CD4-positive, alpha-beta T cell (primary cell): ENCODE measurements around the gene SLC34A1. TPM values are rescaled to one million over a fixed set of nuclear protein-coding genes. Genes with fewer than 3 reads are reported as not detected.
A peak's percentile ranks its signal among the peaks of the same experiment; 100 is the strongest.

Experiments used
- ATAC-seq: fragments of 200-7000 bp; cut with Tn5 transposase; one replicate; pipeline ENCODE4 v1.10.0; 2022; ENCODE audit warnings: mild to moderate bottlenecking; ENCODE audit not compliant: poor library complexity
- CTCF ChIA-PET: fragments of 350-600 bp; sonication (Branson Sonifier 250); formaldehyde crosslinking; loops from one replicate; lab custom pipeline; 2021; ENCODE audit warnings: antibody characterized with exemption, inconsistent platforms; lab: Charles Lee
- POLR2A ChIA-PET: fragments of 350-600 bp; sonication (Branson Sonifier 250); formaldehyde crosslinking; loops from one replicate; lab custom pipeline; 2021; ENCODE audit warnings: antibody characterized with exemption, inconsistent platforms; lab: Charles Lee
- DNase-seq, 14 experiments: peaks; one replicate each; pipeline ENCODE4 v3.0.0-alpha.2; 2013 to 2020; ENCODE audit warnings: mixed read lengths in 2 of 14
- H3K27ac ChIP-seq, 2 donors: one replicate each; pipeline versions ENCODE4 v1.5.1 to v1.7.0; 2013; ENCODE audit warnings: low read length in 2 of 2, low read depth in 1 of 2, mild to moderate bottlenecking in 1 of 2
- H3K27me3 ChIP-seq, 2 experiments: 1 replicate in 1 of 2; 2 replicates in 1 of 2; pipeline versions ENCODE4 v1.6.1 to v1.7.0; 2013; ENCODE audit warnings: low read length in 2 of 2, control low read depth in 1 of 2, mild to moderate bottlenecking in 1 of 2, moderate library complexity in 1 of 2; ENCODE audit not compliant: insufficient read depth in 2 of 2, control insufficient read depth in 1 of 2
- H3K36me3 ChIP-seq: one replicate; pipeline ENCODE4 v1.6.1; 2013; ENCODE audit warnings: low read length, control low read depth; ENCODE audit not compliant: insufficient read depth
- H3K4me1 ChIP-seq: one replicate; pipeline ENCODE4 v1.6.1; 2013; ENCODE audit warnings: low read length, control low read depth; ENCODE audit not compliant: insufficient read depth
- H3K4me3 ChIP-seq: one replicate; pipeline ENCODE4 v1.5.1; 2013; ENCODE audit warnings: mild to moderate bottlenecking, low read length, moderate library complexity
- H3K9me3 ChIP-seq, 2 experiments: 1 replicate in 1 of 2; 2 replicates in 1 of 2; pipeline versions ENCODE4 v1.6.1 to v1.7.0; 2013; ENCODE audit warnings: low read length in 2 of 2, mild to moderate bottlenecking in 2 of 2, control low read depth in 1 of 2, moderate library complexity in 1 of 2; ENCODE audit not compliant: control insufficient read depth in 1 of 2, insufficient read depth in 1 of 2
- H3K27ac Mint-ChIP-seq: one replicate; pipeline ENCODE4 v1.8.0; 2020; ENCODE audit warnings: mixed read lengths
- H3K27me3 Mint-ChIP-seq: one replicate; pipeline ENCODE4 v1.8.0; 2021; ENCODE audit warnings: mixed read lengths
- H3K36me3 Mint-ChIP-seq: one replicate; pipeline ENCODE4 v1.8.0; 2021; ENCODE audit warnings: low read depth, mixed read lengths
- H3K4me1 Mint-ChIP-seq: one replicate; pipeline ENCODE4 v1.8.0; 2021; ENCODE audit warnings: low read depth, mixed read lengths
- H3K4me3 Mint-ChIP-seq: one replicate; pipeline ENCODE4 v1.8.0; 2020; ENCODE audit warnings: mild to moderate bottlenecking, mixed read lengths
- H3K9me3 Mint-ChIP-seq: one replicate; pipeline ENCODE4 v1.8.0; 2020; ENCODE audit warnings: mixed read lengths
- intact Hi-C, 2 experiments: fragments of 100-400 bp; cut with DNase I in 1 of 2; cut with micrococcal nuclease in 1 of 2; formaldehyde crosslinking; loops; one replicate each; pipeline versions ENCODE4 v1.15.1 to v1.9.0; 2023 to 2025; cut with DNase I, micrococcal nuclease
- total RNA-seq, 174 experiments: library from RNA in 2 of 174; stranded (reverse) in 2 of 174; gene quantifications; one replicate each; pipeline ENCODE4 v1.2.3 and lab custom pipeline; 2021 to 2026
- TF ChIP-seq, protein P1 (sequence below): fragments of 200-600 bp; IDR thresholded peaks from one replicate; pipeline ENCODE4 v1.8.0; 2022; ENCODE audit warnings: antibody characterized with exemption, mild to moderate bottlenecking

The SLC34A1 gene
- total RNA-seq, 2 experiments from 2014 or later = not detected

DNA sequence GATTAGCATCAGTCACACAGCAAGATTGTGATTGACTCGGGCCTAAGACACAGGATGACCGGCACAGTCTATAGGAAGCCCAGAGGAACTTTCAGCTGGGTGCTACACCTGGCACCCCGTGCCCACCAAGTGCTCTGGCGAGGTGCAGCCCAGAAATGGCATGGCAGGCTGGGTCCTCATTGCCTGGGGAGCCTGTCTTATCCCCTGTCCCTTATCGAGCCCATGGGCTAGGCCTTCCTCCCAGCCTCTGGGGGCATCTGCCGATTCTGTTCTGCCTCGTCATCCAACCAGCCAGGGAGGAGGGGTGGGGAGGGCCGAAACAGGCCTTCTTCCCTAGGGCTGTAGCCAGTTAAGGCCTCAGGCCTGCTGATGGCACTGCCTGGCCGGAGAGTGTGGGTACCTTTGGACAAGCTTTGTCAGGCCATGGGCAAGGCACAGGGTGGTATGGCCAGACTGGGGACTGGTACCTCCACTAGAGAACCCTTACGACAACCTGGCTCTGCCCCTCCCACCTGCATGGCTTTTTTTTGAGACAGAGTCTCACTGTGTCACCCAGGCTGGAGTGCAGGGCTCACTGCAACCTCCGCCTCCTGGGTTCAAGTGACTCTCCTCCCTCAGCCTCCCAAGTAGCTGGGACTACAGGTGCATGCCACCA lies 43.8 kb downstream of the SLC34A1 start:
- ChIA-PET POLR2A (interaction anchor here (0.8 to 12.6 kb wide), 10 partner anchors 14 to 893 kb away, joined by 3 to 661 read pairs (median 10); partner anchors contain the start of genes F12, NSD1, PDLIM7 and PRR7), CTCF (interaction anchor here (1.8 to 9.3 kb wide), 5 partner anchors 18 to 118 kb away, joined by 3 to 82 read pairs (median 11); no protein-coding TSS in a partner anchor)
- peak in 4 of 14 experiments; percentile 24 to 55 (median 40) for DNase-seq
- H3K4me1 ChIP-seq = peaks cover 84% of the 10 kb centered on the region
- H3K36me3 Mint-ChIP-seq = peaks cover 56% of the 10 kb centered on the region
- peak overlapping the region; percentile 95 for H3K4me3 Mint-ChIP-seq
- H3K27ac ChIP-seq = peak overlapping the region; percentile 87 to 92
- intact Hi-C loops = loop anchor here in 1 of 2 experiments (1.0 kb wide), 1 partner anchor 26 kb away; no protein-coding TSS in a partner anchor
- ATAC-seq = no peak
- H3K27me3 ChIP-seq = no peaks in the 10 kb centered on the region
- no peaks in the 10 kb centered on the region for H3K9me3 Mint-ChIP-seq
- H3K4me1 Mint-ChIP-seq = peaks cover 58% of the 10 kb centered on the region
- H3K9me3 ChIP-seq = no peaks in the 10 kb centered on the region
- TF ChIP-seq, protein P1, sequence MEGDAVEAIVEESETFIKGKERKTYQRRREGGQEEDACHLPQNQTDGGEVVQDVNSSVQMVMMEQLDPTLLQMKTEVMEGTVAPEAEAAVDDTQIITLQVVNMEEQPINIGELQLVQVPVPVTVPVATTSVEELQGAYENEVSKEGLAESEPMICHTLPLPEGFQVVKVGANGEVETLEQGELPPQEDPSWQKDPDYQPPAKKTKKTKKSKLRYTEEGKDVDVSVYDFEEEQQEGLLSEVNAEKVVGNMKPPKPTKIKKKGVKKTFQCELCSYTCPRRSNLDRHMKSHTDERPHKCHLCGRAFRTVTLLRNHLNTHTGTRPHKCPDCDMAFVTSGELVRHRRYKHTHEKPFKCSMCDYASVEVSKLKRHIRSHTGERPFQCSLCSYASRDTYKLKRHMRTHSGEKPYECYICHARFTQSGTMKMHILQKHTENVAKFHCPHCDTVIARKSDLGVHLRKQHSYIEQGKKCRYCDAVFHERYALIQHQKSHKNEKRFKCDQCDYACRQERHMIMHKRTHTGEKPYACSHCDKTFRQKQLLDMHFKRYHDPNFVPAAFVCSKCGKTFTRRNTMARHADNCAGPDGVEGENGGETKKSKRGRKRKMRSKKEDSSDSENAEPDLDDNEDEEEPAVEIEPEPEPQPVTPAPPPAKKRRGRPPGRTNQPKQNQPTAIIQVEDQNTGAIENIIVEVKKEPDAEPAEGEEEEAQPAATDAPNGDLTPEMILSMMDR = no peak
- H3K27me3 Mint-ChIP-seq = no peaks in the 10 kb centered on the region
- peak overlapping the region; percentile 65 for H3K4me3 ChIP-seq
- H3K27ac Mint-ChIP-seq = peak overlapping the region; percentile 96
- H3K36me3 ChIP-seq = peaks cover 45% of the 10 kb centered on the region

DNA sequence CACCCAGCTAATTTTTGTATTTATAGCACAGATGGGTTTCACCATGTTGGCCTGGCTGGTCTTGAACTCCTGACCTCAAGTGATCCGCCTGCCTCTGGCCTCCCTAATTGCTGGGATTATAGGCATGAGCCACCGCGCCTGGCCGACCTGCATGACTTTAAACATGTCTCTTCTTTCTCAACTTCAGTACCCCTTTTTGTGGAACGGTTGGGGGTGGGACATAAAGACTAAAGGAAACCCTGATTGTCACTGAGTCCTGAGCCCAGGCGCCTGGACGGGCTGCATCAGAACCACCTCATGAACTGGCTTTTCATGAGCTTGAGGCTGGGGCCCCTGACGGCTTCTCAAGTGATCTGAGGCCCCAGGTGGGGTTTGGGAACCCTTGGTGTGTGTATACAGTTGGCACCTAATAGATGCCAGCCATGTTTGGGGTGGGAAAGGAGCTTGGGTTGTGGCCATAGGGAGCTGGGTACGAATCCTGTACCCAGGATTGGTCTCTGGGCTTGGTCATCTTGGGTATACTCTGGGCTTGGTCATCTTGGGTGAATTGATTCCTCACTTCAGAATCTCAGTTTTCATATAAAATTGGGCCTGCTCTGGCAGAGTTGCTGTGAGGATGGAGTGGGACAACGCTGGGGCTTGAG lies 44.5 kb downstream of the SLC34A1 start:
- Histone ChIP-seq H3K4me1 (peaks cover 89% of the 10 kb centered on the region), H3K9me3 (no peaks in the 10 kb centered on the region), H3K36me3 (peaks cover 51% of the 10 kb centered on the region), H3K27ac (peak overlapping the region; percentile 87 to 92), H3K27me3 (no peaks in the 10 kb centered on the region), H3K4me3 (peak overlapping the region; percentile 65)
- Mint-ChIP-seq H3K4me1 (peaks cover 63% of the 10 kb centered on the region), H3K9me3 (no peaks in the 10 kb centered on the region), H3K36me3 (peaks cover 62% of the 10 kb centered on the region), H3K4me3 (peak overlapping the region; percentile 95), H3K27ac (peak overlapping the region; percentile 96), H3K27me3 (no peaks in the 10 kb centered on the region)
- CTCF ChIA-PET = interaction anchor here (1.6 to 9.3 kb wide), 5 partner anchors 17 to 39 kb away, joined by 3 to 82 read pairs (median 11); no protein-coding TSS in a partner anchor
- DNase-seq (peak in 1 of 14 experiments; percentile 35), ATAC-seq (no peak)
- TF ChIP-seq, protein P1 = no peak
- intact Hi-C loops = loop anchor here in 1 of 2 experiments (1.0 kb wide), 1 partner anchor 38 kb away; no protein-coding TSS in a partner anchor
- POLR2A ChIA-PET = interaction anchor here (0.8 to 12.6 kb wide), 6 partner anchors 14 to 77 kb away, joined by 4 to 661 read pairs (median 107); partner anchors contain the start of genes F12, LMAN2, PDLIM7 and PRR7
